ENCODE measurements around the gene ZNF256. TPM values are rescaled to one million over a fixed set of nuclear protein-coding genes. Genes with fewer than 3 reads are reported as not detected.

ZNF256 gene
- total RNA-seq, 1 donor from 2014 or later: 14.5 TPM

DNA sequence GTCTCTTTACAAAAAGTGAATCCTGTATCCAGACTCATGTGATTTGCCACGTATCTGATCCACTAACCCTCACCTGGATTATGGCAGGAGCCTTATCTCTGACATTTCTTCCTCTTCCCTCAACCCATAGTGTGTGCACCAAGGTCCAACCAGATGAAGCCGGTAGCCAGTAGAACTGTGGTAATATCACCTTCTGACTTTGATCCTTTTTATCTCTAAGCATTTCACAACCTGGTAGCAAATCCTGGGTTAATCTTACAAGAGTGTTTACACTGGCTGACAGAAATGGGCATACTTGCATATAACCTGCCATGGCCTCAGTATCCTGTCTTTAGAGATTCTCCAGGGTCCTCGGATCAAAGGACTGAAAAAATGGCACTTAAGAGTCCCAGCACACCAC is 33.0 kb downstream of the ZNF256 start:
- Mint-ChIP-seq H3K4me3 (peak overlapping the region; percentile 94), H3K9me3 (no peaks in the 10 kb centered on the region), H3K36me3 (peaks cover 31% of the 10 kb centered on the region), H3K27ac (peak overlapping the region; percentile 64), H3K4me1 (peaks cover 17% of the 10 kb centered on the region), H3K27me3 (ENCODE audit: low read depth) (no peaks in the 10 kb centered on the region)
- no peak for DNase-seq (ENCODE audit: low spot score in 2 of 2, unreplicated experiment in 2 of 2)
- TF ChIP-seq, protein P1, sequence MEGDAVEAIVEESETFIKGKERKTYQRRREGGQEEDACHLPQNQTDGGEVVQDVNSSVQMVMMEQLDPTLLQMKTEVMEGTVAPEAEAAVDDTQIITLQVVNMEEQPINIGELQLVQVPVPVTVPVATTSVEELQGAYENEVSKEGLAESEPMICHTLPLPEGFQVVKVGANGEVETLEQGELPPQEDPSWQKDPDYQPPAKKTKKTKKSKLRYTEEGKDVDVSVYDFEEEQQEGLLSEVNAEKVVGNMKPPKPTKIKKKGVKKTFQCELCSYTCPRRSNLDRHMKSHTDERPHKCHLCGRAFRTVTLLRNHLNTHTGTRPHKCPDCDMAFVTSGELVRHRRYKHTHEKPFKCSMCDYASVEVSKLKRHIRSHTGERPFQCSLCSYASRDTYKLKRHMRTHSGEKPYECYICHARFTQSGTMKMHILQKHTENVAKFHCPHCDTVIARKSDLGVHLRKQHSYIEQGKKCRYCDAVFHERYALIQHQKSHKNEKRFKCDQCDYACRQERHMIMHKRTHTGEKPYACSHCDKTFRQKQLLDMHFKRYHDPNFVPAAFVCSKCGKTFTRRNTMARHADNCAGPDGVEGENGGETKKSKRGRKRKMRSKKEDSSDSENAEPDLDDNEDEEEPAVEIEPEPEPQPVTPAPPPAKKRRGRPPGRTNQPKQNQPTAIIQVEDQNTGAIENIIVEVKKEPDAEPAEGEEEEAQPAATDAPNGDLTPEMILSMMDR (IDR thresholded peaks at IDR 0.05; ENCODE audit: unreplicated experiment): no peak

DNA sequence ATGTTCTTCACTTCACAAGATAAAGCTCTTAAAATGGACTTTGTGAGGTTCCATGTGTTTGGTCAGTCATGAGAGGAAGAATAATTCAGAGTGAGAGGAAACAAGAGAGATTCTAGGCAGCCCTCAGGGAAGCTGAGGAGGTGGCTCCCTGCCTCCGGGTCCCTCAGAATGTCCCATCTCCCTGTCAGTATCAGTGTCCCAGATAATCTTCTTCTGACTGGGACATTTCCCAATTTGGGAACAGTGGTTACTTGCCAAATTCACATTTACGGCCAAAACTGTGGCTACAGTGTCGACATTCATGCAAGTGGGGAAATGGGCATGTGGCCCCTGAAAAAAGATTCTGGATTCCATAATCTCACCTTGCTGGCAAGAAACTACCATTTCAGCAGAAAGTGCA is 40.1 kb downstream of the ZNF256 start:
- Mint-ChIP-seq H3K4me3 (no peak overlapping the region), H3K27me3 (ENCODE audit: low read depth) (no peaks in the 10 kb centered on the region), H3K4me1 (peaks cover 3% of the 10 kb centered on the region), H3K36me3 (peaks cover 37% of the 10 kb centered on the region), H3K9me3 (no peaks in the 10 kb centered on the region), H3K27ac (no peak overlapping the region)
- TF ChIP-seq, protein P1 (IDR thresholded peaks at IDR 0.05; ENCODE audit: unreplicated experiment): no peak
- no peak for DNase-seq (ENCODE audit: low spot score in 2 of 2, unreplicated experiment in 2 of 2)

DNA sequence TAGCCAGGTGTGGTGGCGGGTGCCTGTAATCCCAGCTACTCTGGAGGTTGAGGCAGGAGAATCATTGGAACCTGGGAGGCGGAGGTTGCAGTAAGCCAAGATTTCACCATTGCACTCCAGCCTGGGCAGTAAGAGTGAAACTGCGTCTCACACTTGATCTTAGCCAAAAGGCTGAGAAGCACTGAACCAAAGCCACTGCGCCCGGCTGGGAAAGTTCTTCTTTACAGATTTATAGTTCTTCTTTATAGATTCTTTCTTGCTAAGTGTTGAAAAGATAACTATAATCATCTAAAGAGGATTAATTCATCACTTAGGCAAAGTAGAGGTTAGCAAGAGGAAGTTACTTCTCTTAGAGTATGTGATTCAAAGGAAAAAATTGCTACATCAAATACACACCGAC is 42.2 kb downstream of the ZNF256 start:
- DNase-seq (ENCODE audit: low spot score in 2 of 2, unreplicated experiment in 2 of 2): no peak
- Mint-ChIP-seq H3K36me3 (peaks cover 23% of the 10 kb centered on the region), H3K9me3 (no peaks in the 10 kb centered on the region), H3K4me1 (peaks cover 8% of the 10 kb centered on the region), H3K27me3 (ENCODE audit: low read depth) (no peaks in the 10 kb centered on the region), H3K27ac (no peak overlapping the region), H3K4me3 (no peak overlapping the region)
- TF ChIP-seq, protein P1 (IDR thresholded peaks at IDR 0.05; ENCODE audit: unreplicated experiment): no peak

DNA sequence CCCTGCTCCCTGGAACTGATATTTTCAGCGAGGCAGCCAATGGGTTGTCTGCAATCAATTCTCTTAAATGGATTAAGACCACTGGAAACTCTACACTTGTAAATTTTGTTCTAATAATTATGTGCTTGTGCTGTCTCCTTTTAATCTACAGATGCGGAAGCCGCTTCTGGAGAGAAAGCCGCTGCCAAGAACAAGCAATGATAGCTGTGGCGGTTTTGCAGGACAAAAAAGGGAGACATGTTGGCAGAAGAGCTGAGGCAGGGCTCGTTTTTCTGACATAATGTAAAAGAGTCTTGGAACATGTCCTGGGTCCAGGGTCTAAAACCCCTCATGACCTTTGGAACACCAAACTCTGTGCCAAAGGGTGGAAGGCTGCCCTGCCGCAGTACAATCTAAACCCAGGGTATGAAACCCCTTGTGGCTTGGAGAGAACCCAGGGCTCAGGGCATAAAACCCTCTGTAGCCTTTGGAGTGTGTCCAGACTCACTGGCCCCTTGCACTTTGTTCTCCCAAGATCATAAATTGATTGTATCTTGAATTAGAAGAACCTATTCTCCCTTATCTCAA is 43.8 kb downstream of the ZNF256 start:
- Mint-ChIP-seq H3K4me1 (peaks cover 21% of the 10 kb centered on the region), H3K9me3 (no peaks in the 10 kb centered on the region), H3K27me3 (ENCODE audit: low read depth) (no peaks in the 10 kb centered on the region), H3K27ac (no peak overlapping the region), H3K4me3 (no peak overlapping the region), H3K36me3 (peaks cover 19% of the 10 kb centered on the region)
- TF ChIP-seq, protein P1 (IDR thresholded peaks at IDR 0.05; ENCODE audit: unreplicated experiment): no peak
- no peak for DNase-seq (ENCODE audit: low spot score in 2 of 2, unreplicated experiment in 2 of 2)

DNA sequence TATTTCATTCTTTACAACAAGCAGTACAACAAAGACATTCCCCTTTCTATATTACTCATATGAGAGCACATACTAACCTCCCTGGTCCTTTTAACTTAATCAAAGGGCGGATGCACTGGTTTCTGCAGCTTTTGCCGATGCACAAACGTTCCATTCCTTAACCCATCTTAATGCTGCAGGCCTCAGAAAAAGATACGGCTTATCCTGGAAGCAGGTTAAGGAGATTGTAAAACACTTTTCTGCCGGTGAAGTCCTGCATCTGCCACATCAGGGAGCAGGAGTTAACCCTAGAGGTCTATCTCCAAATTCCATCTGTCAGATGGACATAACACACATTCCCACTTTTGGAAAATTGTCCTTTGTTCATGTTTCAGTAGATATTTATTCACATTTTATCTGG is 47.2 kb downstream of the ZNF256 start:
- Mint-ChIP-seq H3K4me1 (peaks cover 44% of the 10 kb centered on the region), H3K27ac (peak overlapping the region; percentile 53), H3K27me3 (ENCODE audit: low read depth) (no peaks in the 10 kb centered on the region), H3K4me3 (no peak overlapping the region), H3K36me3 (no peaks in the 10 kb centered on the region), H3K9me3 (no peaks in the 10 kb centered on the region)
- TF ChIP-seq, protein P1 (IDR thresholded peaks at IDR 0.05; ENCODE audit: unreplicated experiment): no peak
- DNase-seq (ENCODE audit: low spot score in 2 of 2, unreplicated experiment in 2 of 2): no peak

Other genes with a start within 250 kb of the ZNF256 start
- gene ZNF154, start 238.5 kb downstream of the ZNF256 start, total RNA-seq: 42.4 to 43.0 TPM (median 42.7 TPM) in 3 replicates
- gene ZNF671, start 220.1 kb downstream of the ZNF256 start, total RNA-seq: 8.5 to 9.3 TPM (median 9.3 TPM) in 3 replicates
- 29.1 to 30.4 TPM (median 29.7 TPM) in 3 replicates for gene ZNF776, start 200.9 kb downstream of the ZNF256 start, total RNA-seq
- gene ZNF586, start 178.0 kb downstream of the ZNF256 start, total RNA-seq: 29.7 to 33.7 TPM (median 31.3 TPM) in 3 replicates
- gene ZNF552, start 132.8 kb downstream of the ZNF256 start, total RNA-seq: 15.5 to 19.2 TPM (median 16.8 TPM) in 3 replicates
- gene ZNF587B, start 117.4 kb downstream of the ZNF256 start, total RNA-seq: 28.2 to 32.0 TPM (median 29.8 TPM) in 3 replicates
- 72.9 to 77.4 TPM (median 75.9 TPM) in 3 replicates for gene ZNF587, start 97.8 kb downstream of the ZNF256 start, total RNA-seq
- gene ZNF814, start 58.7 kb downstream of the ZNF256 start, total RNA-seq: 53.7 to 60.4 TPM (median 56.2 TPM) in 3 replicates
- gene ZNF417, start 31.1 kb downstream of the ZNF256 start, total RNA-seq: 25.1 to 26.8 TPM (median 25.9 TPM) in 3 replicates
- 19.5 to 24.5 TPM (median 21.0 TPM) in 3 replicates for gene ZNF418, start 12.3 kb downstream of the ZNF256 start, total RNA-seq
- 2.7 to 4.1 TPM (median 3.3 TPM) in 3 replicates for gene C19orf18, start 26.8 kb upstream of the ZNF256 start, total RNA-seq
- gene ZNF606, start 55.1 kb upstream of the ZNF256 start, total RNA-seq: 41.8 to 46.2 TPM (median 45.4 TPM) in 3 replicates
- 1.7 to 3.5 TPM (median 2.9 TPM) in 3 replicates for gene ZSCAN1, start 86.3 kb upstream of the ZNF256 start, total RNA-seq
- gene ZNF135, start 111.6 kb upstream of the ZNF256 start, total RNA-seq: 11.6 to 12.5 TPM (median 12.3 TPM) in 3 replicates
- gene ZSCAN18, start 150.5 kb upstream of the ZNF256 start, total RNA-seq: 85.9 to 91.9 TPM (median 91.0 TPM) in 3 replicates
- 13.6 to 15.0 TPM (median 14.6 TPM) in 3 replicates for gene ZNF329, start 203.1 kb upstream of the ZNF256 start, total RNA-seq
- gene ZNF274, start 235.4 kb upstream of the ZNF256 start, total RNA-seq: 27.4 to 30.6 TPM (median 27.9 TPM) in 3 replicates